GM12875 (cell line): ENCODE data around the gene ANAPC7.
"Not testable (repeated sequence)": the region's sequence is repeated elsewhere in the genome, so short reads cannot be mapped to it uniquely, and the experiment has no call there.

Experiments used
- H3K4me3 ChIP-seq: one replicate; pipeline ENCODE4 v1.5.1; 2011; ENCODE audit warnings: low read depth, low read length, control low read depth
- TF ChIP-seq, protein P1 (sequence below): IDR thresholded peaks from 2 replicates; pipeline ENCODE4 v1.5.1; 2011; ENCODE audit warnings: low read depth, mild to moderate bottlenecking, control low read depth, inconsistent platforms, low read length, moderate library complexity, borderline replicate concordance; ENCODE audit not compliant: insufficient read depth

The ANAPC7 gene

DNA sequence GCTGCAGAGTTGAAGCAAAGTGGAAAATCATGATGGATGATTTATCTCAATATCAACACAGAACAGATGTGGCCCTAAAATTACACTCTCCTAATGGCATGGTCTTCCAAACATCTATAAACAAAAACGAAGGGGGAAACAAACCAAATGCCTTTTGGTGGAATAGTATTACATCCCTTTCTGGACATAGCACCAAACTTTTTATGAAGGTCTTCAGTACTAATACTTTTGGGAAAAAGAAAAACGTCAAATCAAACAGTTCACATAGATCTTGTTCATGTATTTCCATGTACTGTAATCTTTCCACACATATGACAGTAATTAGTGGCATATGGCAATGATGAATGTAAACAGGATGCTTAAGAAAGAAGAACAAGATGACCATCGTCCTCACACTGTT, 22.9 kb upstream of the ANAPC7 start:
- TF ChIP-seq, protein P1, sequence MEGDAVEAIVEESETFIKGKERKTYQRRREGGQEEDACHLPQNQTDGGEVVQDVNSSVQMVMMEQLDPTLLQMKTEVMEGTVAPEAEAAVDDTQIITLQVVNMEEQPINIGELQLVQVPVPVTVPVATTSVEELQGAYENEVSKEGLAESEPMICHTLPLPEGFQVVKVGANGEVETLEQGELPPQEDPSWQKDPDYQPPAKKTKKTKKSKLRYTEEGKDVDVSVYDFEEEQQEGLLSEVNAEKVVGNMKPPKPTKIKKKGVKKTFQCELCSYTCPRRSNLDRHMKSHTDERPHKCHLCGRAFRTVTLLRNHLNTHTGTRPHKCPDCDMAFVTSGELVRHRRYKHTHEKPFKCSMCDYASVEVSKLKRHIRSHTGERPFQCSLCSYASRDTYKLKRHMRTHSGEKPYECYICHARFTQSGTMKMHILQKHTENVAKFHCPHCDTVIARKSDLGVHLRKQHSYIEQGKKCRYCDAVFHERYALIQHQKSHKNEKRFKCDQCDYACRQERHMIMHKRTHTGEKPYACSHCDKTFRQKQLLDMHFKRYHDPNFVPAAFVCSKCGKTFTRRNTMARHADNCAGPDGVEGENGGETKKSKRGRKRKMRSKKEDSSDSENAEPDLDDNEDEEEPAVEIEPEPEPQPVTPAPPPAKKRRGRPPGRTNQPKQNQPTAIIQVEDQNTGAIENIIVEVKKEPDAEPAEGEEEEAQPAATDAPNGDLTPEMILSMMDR, result no peak
- H3K4me3 ChIP-seq, result no peak overlapping the region

DNA sequence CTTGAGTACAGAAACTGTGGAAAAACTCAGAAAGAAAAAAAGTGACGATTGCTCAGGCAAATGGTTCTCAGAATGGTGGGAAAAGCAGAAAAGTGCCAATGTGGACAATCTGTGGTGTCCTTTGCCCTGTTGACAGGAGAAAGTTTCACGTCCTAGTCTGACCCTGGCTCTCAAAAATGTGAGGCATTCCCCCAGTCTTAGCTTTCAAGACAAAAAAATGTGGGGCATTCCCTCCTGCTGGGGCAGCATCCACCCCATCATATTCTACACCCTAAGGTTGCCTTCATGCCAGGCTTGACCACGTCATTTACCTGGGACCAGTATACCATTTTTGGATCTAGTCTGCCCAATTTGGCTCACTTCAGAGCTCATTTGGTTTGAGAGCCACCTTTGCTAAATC, 20.7 kb upstream of the ANAPC7 start:
- H3K4me3 ChIP-seq, result no peak overlapping the region
- TF ChIP-seq, protein P1, result no peak

DNA sequence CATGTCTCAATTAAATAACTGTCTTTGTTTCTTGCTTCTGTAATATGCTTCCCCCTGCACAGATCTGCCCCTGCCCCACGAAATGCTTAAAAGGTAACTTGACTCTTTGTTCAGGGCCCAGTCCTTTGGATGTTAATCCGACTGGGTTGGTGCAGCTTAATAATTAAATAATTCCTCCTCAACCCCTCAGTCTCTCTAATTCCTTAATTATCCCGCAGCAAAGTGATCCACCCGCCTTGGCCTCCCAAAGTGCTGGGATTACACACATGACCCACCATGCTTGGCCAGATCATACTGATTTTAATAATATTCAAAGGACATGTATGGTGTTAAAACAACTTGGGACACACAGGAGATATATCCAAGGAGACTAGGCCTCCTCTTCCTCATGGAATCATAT, 18.2 kb upstream of the ANAPC7 start:
- TF ChIP-seq, protein P1, result no peak

DNA sequence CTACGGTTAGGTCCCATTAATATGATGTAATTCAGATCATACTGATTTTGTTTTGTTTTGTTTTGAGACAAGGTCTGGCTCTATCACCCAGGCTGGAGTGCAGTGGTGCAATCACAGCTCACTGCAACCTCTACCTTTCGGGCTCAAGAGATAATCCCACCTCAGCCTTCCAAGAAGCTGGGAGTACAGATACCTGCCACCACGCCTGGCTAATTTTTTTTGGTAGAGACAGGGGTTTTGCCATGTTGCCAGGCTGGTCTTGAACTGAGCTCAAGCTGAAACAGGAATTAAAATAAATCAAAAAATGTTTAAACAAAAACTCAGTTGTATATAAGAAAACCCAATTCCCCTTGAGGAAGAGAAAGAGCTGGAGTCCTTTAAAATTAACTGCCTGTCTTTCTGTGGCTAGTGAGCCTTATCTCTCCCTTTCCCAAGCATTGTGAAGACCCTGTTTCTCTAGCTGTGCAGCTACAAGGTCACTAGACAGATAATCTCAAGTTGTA, 17.7 kb upstream of the ANAPC7 start:
- TF ChIP-seq, protein P1, result no peak
- no peak overlapping the region for H3K4me3 ChIP-seq

More for the DNA sequence above, 18.2 kb upstream of the ANAPC7 start:
- no peak overlapping the region for H3K4me3 ChIP-seq

DNA sequence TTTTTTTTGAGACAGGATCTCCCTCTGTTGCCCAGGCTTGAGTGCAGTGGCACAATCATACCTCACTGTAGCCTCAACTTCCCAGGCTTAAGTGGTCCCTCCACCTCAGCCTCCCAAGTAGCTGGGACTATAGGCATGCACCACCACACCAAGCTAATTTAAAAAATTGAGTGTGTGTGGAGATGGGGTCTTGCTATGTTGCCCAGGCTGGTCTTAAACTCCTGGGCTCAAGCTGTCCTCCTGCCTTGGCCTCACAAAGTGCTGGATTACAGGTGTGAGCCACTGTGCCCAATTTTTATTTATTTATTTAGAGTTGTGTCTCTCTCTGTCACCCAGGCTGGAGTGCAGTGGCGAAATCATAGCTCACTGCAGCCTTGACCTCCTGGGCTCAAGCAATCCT, 17.1 kb upstream of the ANAPC7 start:
- not testable (repeated sequence) for H3K4me3 ChIP-seq

DNA sequence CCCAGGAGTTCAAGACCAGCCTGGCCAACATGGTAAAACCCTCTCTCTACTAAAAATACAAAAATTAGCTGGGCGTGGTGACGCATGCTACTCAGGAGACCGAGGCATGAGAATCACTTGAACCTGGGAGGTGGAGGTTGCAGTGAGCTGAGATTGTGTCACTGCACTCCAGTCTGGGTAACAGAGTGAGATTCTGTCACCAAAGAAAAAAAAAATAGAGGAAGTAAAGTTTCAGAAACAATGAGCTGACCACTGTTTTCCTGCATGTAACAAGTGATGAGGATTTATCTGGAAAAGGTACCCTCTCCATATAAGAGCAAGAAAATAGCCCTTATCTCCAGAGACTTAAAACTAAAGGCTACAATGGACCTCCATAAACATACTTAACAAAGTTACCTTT, 13.6 kb upstream of the ANAPC7 start:
- H3K4me3 ChIP-seq, result not testable (repeated sequence)

DNA sequence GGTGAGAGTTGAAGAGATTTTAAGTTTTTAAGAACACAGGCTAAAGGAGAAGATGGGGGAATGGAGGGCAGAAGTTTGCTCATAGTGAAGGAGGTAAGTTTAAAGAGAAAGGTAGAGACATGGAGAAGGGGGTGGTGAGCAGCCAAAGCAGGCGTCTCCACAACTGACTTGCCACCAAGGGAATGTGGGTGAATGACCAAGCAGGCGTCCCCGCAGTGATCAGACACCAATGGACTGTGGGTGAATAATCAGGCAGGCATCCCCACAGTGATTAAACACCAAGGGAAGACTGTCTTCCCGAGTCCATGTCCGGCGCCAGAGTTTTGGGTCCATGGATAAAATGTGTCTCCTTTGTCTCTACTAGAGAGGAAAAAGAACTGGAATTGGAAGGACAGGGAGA, 6.6 kb upstream of the ANAPC7 start:
- H3K4me3 ChIP-seq, result not testable (repeated sequence)

DNA sequence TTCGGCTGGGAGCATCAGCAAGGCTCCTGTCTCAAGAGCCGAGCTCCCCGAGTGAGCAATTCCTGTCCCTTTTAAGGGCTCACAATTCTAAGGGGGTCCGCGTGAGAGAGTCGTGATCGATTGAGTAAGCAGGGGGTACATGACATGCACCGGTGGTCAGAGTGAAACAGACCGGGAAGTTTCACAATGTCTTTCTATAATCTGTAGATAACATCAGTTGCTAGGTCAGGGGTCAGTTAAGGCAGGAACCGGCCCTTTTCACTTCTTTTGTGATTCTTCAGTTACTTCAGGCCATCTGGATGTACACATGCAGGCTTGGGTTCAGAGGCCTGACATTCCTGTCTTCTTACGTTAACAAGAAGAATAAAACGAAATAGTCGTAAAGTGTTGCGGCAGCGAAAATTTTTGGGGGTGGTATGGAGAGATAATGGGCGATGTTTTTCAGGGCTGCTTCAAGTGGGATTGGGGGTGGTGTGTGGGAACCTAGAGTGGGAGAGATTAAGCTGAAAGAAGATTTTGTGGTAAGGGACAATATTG, 1.7 kb upstream of the ANAPC7 start:
- H3K4me3 ChIP-seq, result not testable (repeated sequence)

DNA sequence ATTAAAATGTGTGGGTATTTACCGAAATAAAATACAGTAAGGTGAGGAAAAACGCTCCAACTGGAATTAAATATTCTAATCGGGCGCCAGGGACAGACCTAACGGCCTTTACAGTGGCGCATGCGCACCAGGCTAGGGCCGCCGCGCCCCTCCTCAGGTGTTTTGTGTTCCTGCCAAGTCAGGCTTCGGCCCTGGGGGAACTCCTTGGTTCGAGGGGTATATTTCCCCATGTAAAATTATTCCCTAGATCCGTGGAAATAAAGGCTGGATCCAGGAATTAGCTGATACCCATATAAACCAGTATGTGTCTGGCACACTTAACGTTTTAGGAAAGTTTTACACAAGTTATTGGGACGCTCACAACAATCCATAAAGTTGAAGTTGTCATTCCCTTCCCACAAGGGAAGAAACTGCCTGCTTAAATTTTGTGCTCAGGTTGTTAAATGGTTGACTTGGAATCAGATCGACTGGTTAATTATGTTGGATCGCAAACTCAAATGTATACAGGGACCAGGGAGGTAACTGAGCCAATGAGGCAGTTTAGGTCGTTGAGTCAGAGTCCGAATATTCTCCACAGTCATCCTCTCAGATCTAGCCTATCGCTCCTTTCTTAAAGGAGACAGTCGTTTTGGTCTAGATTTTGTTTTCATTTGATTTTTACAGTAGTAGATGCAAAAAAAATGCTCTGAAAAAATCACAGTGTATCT, 621 bp upstream of the ANAPC7 start:
- H3K4me3 ChIP-seq, result peak overlapping the region; percentile 95
- TF ChIP-seq, protein P1, result no peak
